Gastrocnemius medialis (tissue), 4 donors: ENCODE data around the gene TXNRD2.

Experiments
- CTCF ChIP-seq, 5 experiments: fragments of 450-650 bp in 3 of 5; fragments of 200-600 bp in 2 of 5; sonication (generic) in 2 of 5; IDR thresholded peaks in 4 of 5; conservative IDR thresholded peaks in 1 of 5; 1 replicate in 4 of 5; 2 replicates in 1 of 5; pipeline ENCODE4 v1.5.1; 2016 to 2019; ENCODE audit warnings: antibody characterized with exemption in 5 of 5, mild to moderate bottlenecking in 3 of 5, moderate library complexity in 3 of 5
- POLR2A ChIP-seq, 2 donors: fragments of 450-650 bp; IDR thresholded peaks; one replicate each; pipeline ENCODE4 v1.6.1; 2017; ENCODE audit warnings: antibody characterized with exemption in 2 of 2, mild to moderate bottlenecking in 2 of 2, moderate library complexity in 2 of 2

GRCh38 chr22:19852177-19852781 is 89.3 kb downstream of the TXNRD2 start:
- TF ChIP-seq CTCF (IDR thresholded peaks at IDR 0.05 in 4 of 5, conservative IDR thresholded peaks at IDR 0.05 in 1 of 5) = no peak
- no peak for TF ChIP-seq POLR2A (IDR thresholded peaks at IDR 0.05)
